Testis (tissue), 3 donors: ENCODE data around the gene PPCS. TPM values are rescaled to one million over a fixed set of nuclear protein-coding genes. Genes with fewer than 3 reads are reported as not detected.

Source experiments
- DNase-seq: peaks from one replicate; pipeline ENCODE4 v3.0.0-alpha.2; 2019
- H3K27ac ChIP-seq, 2 donors: fragments of 200-600 bp; sonication (generic); one replicate each; pipeline ENCODE4 v1.5.1; 2019
- H3K27me3 ChIP-seq: fragments of 200-600 bp; sonication (generic); one replicate; pipeline ENCODE4 v1.5.1; 2019
- H3K36me3 ChIP-seq: fragments of 200-600 bp; sonication (generic); one replicate; pipeline ENCODE4 v1.5.1; 2017; ENCODE audit warnings: low read depth; ENCODE audit errors: missing control alignments
- H3K4me1 ChIP-seq: fragments of 200-600 bp; sonication (generic); one replicate; pipeline ENCODE4 v1.5.1; 2019
- H3K4me3 ChIP-seq, 2 donors: fragments of 200-600 bp; sonication (generic); one replicate each; pipeline ENCODE4 v1.5.1; 2017 to 2019
- H3K9me3 ChIP-seq: fragments of 200-600 bp; sonication (generic); one replicate; pipeline ENCODE4 v1.5.1; 2017
- POLR2A ChIP-seq: fragments of 450-650 bp; IDR thresholded peaks from one replicate; pipeline ENCODE4 v1.6.1; 2017; ENCODE audit warnings: antibody characterized with exemption, mild to moderate bottlenecking, moderate library complexity
- WGBS, 2 donors: methylation state at CpG; one replicate each; pipeline ENCODE4 v1.1.5; 2018; 5-methylcytosine and 5-hydroxymethylcytosine counted together
- intact Hi-C: fragments of 100-400 bp; cut with DNase I; formaldehyde crosslinking; loops from one replicate; pipeline ENCODE4 v1.15.1; 2023; ENCODE audit warnings: low total_unique reads
- polyA plus RNA-seq: library from polyadenylated mRNA; stranded (reverse); fragments of 350-450 nt; fragmentation: Illumina TruSeq; extraction: RNeasy Lipid Tissue Mini Kit (QIAGEN cat#74804); gene quantifications from one replicate; pipeline ENCODE4 v1.2.3, GENCODE V29; 2014; ENCODE audit warnings: low read depth, low replicate concordance; ENCODE audit not compliant: insufficient read depth
- small RNA-seq, 2 donors: library from RNA; depleted of rRNA; stranded (forward); fragments of <200 nt; gene quantifications; one replicate each; pipeline ENCODE3, GENCODE V24; 2016
- total RNA-seq, 2 donors: library from RNA; depleted of rRNA; stranded (reverse); fragments of >200 nt; gene quantifications; one replicate each; pipeline ENCODE4 v1.2.3, GENCODE V29; 2016
- TF ChIP-seq, protein P1 (sequence below), 3 experiments: fragments of 450-650 bp in 2 of 3; fragments of 200-600 bp in 1 of 3; sonication (generic) in 1 of 3; IDR thresholded peaks; one replicate each; pipeline ENCODE4 v1.5.1; 2016 to 2019; ENCODE audit warnings: antibody characterized with exemption in 3 of 3, mild to moderate bottlenecking in 2 of 3, moderate library complexity in 1 of 3

PPCS gene
- total and polyA plus RNA-seq, 3 donors from 2014 or later = 44.9 to 72.9 (median 56.7) TPM

DNA sequence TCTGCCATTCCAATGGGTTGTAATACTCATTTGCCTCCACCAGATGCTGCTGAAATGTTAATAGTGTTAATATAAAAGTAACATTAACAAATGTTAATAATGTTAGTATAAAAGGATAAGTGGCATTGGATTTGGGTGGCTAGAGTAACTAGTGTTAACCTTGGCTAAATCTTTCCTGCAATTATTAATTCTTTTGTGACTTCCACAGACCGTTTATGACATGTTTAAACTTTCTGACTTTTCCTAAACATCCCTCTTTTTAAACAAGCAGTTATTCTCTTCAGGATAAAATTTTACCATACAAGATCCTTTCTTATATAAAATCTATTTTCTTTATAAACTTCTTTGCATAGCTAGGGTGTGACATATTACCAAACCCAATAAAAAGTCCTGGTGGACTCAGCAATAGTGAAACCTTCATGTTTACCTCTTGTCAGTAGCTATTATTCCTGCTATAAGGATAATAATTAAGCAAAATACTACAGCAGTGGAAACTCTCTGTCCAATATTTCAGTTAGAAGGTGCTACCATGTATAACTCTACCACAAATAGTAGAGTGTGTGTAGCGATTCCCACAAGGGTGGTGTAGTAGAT is 48.3 kb downstream of the PPCS start:
- H3K27ac ChIP-seq = no peak overlapping the region
- no peaks in the 10 kb centered on the region for H3K27me3 ChIP-seq
- TF ChIP-seq, protein P1, sequence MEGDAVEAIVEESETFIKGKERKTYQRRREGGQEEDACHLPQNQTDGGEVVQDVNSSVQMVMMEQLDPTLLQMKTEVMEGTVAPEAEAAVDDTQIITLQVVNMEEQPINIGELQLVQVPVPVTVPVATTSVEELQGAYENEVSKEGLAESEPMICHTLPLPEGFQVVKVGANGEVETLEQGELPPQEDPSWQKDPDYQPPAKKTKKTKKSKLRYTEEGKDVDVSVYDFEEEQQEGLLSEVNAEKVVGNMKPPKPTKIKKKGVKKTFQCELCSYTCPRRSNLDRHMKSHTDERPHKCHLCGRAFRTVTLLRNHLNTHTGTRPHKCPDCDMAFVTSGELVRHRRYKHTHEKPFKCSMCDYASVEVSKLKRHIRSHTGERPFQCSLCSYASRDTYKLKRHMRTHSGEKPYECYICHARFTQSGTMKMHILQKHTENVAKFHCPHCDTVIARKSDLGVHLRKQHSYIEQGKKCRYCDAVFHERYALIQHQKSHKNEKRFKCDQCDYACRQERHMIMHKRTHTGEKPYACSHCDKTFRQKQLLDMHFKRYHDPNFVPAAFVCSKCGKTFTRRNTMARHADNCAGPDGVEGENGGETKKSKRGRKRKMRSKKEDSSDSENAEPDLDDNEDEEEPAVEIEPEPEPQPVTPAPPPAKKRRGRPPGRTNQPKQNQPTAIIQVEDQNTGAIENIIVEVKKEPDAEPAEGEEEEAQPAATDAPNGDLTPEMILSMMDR (IDR thresholded peaks at IDR 0.05) = no peak
- TF ChIP-seq POLR2A = no peak
- DNase-seq = no peak
- no peaks in the 10 kb centered on the region for H3K9me3 ChIP-seq
- intact Hi-C loops = no loop called here
- no peaks in the 10 kb centered on the region for H3K36me3 ChIP-seq
- no peak overlapping the region for H3K4me3 ChIP-seq
- no peaks in the 10 kb centered on the region for H3K4me1 ChIP-seq
- WGBS, 2 donors = 93 to 95% methylated on average over 2 of the region's 2 CpGs

GRCh38 chr1:42506576-42506975 is 50.2 kb downstream of the PPCS start:
- WGBS, 2 donors = 77 to 94% methylated on average over 1 of the region's 1 CpG
- H3K4me1 ChIP-seq = no peaks in the 10 kb centered on the region
- no peak overlapping the region for H3K27ac ChIP-seq
- TF ChIP-seq POLR2A = no peak
- TF ChIP-seq, protein P1 (IDR thresholded peaks at IDR 0.05) = no peak
- H3K27me3 ChIP-seq = no peaks in the 10 kb centered on the region
- no peaks in the 10 kb centered on the region for H3K36me3 ChIP-seq
- no peak for DNase-seq
- no peak overlapping the region for H3K4me3 ChIP-seq
- H3K9me3 ChIP-seq = no peaks in the 10 kb centered on the region
- intact Hi-C loops = no loop called here

Small RNA genes lying within 50 kb of the gene (small RNA-seq; reads per million reads assigned to genes)
- 0 reads per million in 2 donors for gene TMSB4XP1

Other genes starting within 250 kb of the PPCS start
- 10 to 100 TPM; 64.4 to 80.1 TPM for gene FOXJ3, start 121.3 kb upstream of the PPCS start, total RNA-seq
- gene FOXJ3, start 121.3 kb upstream of the PPCS start, polyA plus RNA-seq = 38.9 TPM
- gene RIMKLA, start 75.8 kb upstream of the PPCS start, total RNA-seq = 1 to 10 TPM; 2.4 to 2.6 TPM
- gene RIMKLA, start 75.8 kb upstream of the PPCS start, polyA plus RNA-seq = 2.2 TPM
- gene ZMYND12, start 521 bp upstream of the PPCS start, total RNA-seq = 10 to 100 TPM; 31.3 to 40.7 TPM
- gene ZMYND12, start 521 bp upstream of the PPCS start, polyA plus RNA-seq = 122 TPM
- 10 to 100 TPM in 1 of 2 donors, 1 to 10 TPM in 1; 5.8 to 14.6 TPM for gene CCDC30, start 6.7 kb downstream of the PPCS start, total RNA-seq
- 16.1 TPM for gene CCDC30, start 6.7 kb downstream of the PPCS start, polyA plus RNA-seq
- gene PPIH, start 201.9 kb downstream of the PPCS start, total RNA-seq = 10 to 100 TPM; 38.7 to 40.0 TPM
- gene PPIH, start 201.9 kb downstream of the PPCS start, polyA plus RNA-seq = 39.6 TPM
- 100 to 1,000 TPM; 798 to 982 TPM for gene YBX1, start 225.9 kb downstream of the PPCS start, total RNA-seq
- 2,470 TPM for gene YBX1, start 225.9 kb downstream of the PPCS start, polyA plus RNA-seq